ENCODE data around the gene C4BPA.

The C4BPA gene

DNA sequence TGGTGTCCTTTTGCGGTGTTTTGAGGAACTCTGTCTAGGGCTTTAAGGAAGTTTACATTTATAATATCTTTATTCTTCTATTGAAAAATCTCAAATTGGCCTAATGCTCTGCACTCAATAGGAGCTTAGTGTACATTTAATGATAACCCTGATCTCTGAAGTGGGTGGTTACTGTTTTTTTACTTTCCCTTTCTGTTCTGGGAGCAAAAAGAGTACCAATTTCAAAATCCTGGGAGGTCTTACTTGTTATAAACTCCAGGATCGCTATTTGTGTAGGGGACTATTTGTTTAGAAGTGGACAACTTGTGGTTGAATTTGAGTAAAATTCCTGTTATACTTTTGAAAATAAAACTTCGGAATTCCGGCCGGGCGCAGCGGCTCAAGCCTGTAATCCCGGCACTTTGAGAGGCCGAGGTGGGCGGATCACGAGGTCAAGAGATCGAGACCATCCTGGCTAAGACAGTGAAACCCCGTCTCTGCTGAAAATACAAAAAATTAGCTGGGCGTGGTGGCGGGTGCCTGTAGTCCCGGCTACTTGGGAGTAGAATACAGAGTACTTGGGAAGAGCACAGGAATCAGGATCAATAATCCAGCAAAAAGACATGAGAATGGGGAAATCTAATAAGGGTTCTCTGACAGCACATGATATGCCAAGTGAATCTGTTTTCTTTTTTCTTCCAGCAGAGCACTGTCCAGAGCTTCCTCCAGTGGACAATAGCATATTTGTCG, 14.2 kb upstream of the C4BPA start (continued):
- no peak for TF ChIP-seq ZNF621 (tag by site-specific recombination; IDR thresholded peaks at IDR 0.05)
- no peak for TF ChIP-seq ZNF341 (tag by site-specific recombination; IDR thresholded peaks at IDR 0.05; ENCODE audit: low read depth)

DNA sequence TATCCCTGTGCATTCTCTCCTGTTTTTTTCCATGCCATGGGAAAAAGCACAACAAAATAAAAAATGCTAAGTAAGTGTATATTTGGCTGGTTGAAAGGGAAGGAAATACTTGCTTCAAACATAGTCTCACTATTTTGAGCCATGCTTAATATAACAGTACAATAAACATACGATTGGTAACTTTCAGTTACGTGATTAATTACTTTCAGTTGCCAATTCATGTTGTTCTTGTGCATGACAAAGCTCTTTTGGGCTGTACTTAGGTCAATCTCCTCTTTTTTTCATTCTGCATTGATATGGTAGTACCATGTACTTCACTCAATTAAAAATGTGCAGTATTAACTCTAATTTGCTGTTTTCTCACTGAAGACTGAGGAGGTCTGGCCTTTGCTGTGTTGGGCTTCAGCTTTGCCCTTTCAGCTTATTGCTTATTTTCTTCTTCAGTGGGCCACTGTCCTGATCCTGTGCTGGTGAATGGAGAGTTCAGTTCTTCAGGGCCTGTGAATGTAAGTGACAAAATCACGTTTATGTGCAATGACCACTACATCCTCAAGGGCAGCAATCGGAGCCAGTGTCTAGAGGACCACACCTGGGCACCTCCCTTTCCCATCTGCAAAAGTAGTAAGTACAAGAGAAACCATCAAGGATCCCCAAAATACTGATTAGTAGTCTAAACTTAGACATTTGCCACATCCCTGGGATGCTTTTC, 12.7 kb upstream of the C4BPA start:
- H3K4me3 ChIP-seq (ENCODE audit: low read depth, low read length): no peak overlapping the region
- POLR2A ChIA-PET: no interaction called here
- no peaks in the 10 kb centered on the region for H3K4me1 ChIP-seq (ENCODE audit: control insufficient read depth, insufficient read depth, low read length)
- H3K27ac ChIP-seq (ENCODE audit: extremely low read depth, low read depth, low read length): no peak overlapping the region
- H3K9me3 ChIP-seq (ENCODE audit: control insufficient read depth, insufficient read depth, low read depth, low read length): no peaks in the 10 kb centered on the region
- TF ChIP-seq ZNF324 (tag by site-specific recombination; IDR thresholded peaks at IDR 0.05): no peak
- no peak for TF ChIP-seq ZBTB6 (tag by site-specific recombination; IDR thresholded peaks at IDR 0.05)
- no peak for TF ChIP-seq ZNF707 (tag by site-specific recombination; IDR thresholded peaks at IDR 0.05)
- TF ChIP-seq ZNF341 (tag by site-specific recombination; IDR thresholded peaks at IDR 0.05; ENCODE audit: low read depth): no peak
- TF ChIP-seq ZNF140 (tag by site-specific recombination; IDR thresholded peaks at IDR 0.05): no peak
- TF ChIP-seq, protein P1, sequence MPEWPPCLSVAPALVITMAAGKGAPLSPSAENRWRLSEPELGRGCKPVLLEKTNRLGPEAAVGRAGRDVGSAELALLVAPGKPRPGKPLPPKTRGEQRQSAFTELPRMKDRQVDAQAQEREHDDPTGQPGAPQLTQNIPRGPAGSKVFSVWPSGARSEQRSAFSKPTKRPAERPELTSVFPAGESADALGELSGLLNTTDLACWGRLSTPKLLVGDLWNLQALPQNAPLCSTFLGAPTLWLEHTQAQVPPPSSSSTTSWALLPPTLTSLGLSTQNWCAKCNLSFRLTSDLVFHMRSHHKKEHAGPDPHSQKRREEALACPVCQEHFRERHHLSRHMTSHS (tag by site-specific recombination; IDR thresholded peaks at IDR 0.05): no peak
- TF ChIP-seq, protein P2, sequence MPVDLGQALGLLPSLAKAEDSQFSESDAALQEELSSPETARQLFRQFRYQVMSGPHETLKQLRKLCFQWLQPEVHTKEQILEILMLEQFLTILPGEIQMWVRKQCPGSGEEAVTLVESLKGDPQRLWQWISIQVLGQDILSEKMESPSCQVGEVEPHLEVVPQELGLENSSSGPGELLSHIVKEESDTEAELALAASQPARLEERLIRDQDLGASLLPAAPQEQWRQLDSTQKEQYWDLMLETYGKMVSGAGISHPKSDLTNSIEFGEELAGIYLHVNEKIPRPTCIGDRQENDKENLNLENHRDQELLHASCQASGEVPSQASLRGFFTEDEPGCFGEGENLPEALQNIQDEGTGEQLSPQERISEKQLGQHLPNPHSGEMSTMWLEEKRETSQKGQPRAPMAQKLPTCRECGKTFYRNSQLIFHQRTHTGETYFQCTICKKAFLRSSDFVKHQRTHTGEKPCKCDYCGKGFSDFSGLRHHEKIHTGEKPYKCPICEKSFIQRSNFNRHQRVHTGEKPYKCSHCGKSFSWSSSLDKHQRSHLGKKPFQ (tag by site-specific recombination; IDR thresholded peaks at IDR 0.05): no peak
- no peak for TF ChIP-seq RBAK (tag by site-specific recombination; IDR thresholded peaks at IDR 0.05)
- no peak for TF ChIP-seq ZEB2 (tag by site-specific recombination; IDR thresholded peaks at IDR 0.05)
- TF ChIP-seq ZNF16 (tag by site-specific recombination; IDR thresholded peaks at IDR 0.05; ENCODE audit: low read depth): no peak
- TF ChIP-seq ZSCAN23 (tag by site-specific recombination; IDR thresholded peaks at IDR 0.05): no peak
- CTCF ChIA-PET: interaction anchor here (0.6 to 0.8 kb wide), 2 partner anchors 427 to 438 kb away, joined by 3 read pairs; no protein-coding TSS in a partner anchor
- H3K36me3 ChIP-seq (ENCODE audit: control insufficient read depth in 2 of 2, insufficient read depth in 1 of 2, low read length in 2 of 2): no peaks in the 10 kb centered on the region

DNA sequence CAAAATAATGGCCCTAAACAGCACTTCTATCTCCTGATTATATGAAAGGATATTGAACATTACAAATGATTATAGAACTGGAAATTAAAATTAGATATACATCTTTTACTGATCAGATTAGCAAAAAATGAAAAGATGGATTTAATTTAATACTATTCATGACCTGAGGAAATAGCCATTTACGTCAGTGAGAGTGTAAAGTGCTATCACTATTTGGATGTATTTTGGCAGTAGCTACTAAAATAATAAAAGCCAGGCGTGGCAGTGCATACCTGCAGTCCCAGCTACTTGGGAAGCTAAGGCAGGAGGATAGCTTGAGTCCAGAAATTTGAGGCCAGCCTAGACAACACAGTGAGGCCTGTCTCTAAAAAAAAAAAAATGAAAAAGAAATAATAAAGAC, 10.1 kb upstream of the C4BPA start:
- CTCF ChIA-PET: interaction anchor here (0.7 to 1.5 kb wide), 2 partner anchors 11 to 347 kb away, joined by 3 to 8 read pairs; no protein-coding TSS in a partner anchor
- no peak for TF ChIP-seq KLF8 (tag by site-specific recombination; IDR thresholded peaks at IDR 0.05)

DNA sequence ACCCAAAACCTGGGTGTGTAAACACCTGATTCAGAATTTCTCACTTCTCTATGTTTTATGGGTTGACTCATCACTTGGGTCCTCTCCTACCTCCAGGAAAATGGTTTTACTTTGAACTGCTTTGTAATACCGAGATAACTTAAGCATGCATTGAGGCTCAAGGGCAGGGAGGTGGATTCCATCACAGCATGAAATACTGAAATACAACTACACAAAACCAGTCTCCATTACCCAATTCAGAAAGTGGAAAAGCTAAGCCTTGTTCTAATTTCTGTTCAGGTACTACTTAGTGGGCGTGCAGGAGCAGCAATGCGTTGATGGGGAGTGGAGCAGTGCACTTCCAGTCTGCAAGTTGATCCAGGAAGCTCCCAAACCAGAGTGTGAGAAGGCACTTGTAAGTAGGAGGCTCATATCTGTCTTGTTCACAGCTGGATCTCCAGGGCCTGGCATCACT, 6.1 kb upstream of the C4BPA start:
- H3K9me3 ChIP-seq (ENCODE audit: control insufficient read depth, insufficient read depth, low read depth, low read length): no peaks in the 10 kb centered on the region
- H3K4me1 ChIP-seq (ENCODE audit: control insufficient read depth, insufficient read depth, low read length): no peaks in the 10 kb centered on the region
- ChIA-PET POLR2A (no interaction called here), CTCF (interaction anchor here (0.7 kb wide), 1 partner anchor 311 kb away, joined by 5 read pairs; no protein-coding TSS in a partner anchor)
- no peak overlapping the region for H3K4me3 ChIP-seq (ENCODE audit: low read depth, low read length)
- no peak overlapping the region for H3K27ac ChIP-seq (ENCODE audit: extremely low read depth, low read depth, low read length)
- no peaks in the 10 kb centered on the region for H3K36me3 ChIP-seq (ENCODE audit: control insufficient read depth in 2 of 2, insufficient read depth in 1 of 2, low read length in 2 of 2)
- TF ChIP-seq, protein P3, sequence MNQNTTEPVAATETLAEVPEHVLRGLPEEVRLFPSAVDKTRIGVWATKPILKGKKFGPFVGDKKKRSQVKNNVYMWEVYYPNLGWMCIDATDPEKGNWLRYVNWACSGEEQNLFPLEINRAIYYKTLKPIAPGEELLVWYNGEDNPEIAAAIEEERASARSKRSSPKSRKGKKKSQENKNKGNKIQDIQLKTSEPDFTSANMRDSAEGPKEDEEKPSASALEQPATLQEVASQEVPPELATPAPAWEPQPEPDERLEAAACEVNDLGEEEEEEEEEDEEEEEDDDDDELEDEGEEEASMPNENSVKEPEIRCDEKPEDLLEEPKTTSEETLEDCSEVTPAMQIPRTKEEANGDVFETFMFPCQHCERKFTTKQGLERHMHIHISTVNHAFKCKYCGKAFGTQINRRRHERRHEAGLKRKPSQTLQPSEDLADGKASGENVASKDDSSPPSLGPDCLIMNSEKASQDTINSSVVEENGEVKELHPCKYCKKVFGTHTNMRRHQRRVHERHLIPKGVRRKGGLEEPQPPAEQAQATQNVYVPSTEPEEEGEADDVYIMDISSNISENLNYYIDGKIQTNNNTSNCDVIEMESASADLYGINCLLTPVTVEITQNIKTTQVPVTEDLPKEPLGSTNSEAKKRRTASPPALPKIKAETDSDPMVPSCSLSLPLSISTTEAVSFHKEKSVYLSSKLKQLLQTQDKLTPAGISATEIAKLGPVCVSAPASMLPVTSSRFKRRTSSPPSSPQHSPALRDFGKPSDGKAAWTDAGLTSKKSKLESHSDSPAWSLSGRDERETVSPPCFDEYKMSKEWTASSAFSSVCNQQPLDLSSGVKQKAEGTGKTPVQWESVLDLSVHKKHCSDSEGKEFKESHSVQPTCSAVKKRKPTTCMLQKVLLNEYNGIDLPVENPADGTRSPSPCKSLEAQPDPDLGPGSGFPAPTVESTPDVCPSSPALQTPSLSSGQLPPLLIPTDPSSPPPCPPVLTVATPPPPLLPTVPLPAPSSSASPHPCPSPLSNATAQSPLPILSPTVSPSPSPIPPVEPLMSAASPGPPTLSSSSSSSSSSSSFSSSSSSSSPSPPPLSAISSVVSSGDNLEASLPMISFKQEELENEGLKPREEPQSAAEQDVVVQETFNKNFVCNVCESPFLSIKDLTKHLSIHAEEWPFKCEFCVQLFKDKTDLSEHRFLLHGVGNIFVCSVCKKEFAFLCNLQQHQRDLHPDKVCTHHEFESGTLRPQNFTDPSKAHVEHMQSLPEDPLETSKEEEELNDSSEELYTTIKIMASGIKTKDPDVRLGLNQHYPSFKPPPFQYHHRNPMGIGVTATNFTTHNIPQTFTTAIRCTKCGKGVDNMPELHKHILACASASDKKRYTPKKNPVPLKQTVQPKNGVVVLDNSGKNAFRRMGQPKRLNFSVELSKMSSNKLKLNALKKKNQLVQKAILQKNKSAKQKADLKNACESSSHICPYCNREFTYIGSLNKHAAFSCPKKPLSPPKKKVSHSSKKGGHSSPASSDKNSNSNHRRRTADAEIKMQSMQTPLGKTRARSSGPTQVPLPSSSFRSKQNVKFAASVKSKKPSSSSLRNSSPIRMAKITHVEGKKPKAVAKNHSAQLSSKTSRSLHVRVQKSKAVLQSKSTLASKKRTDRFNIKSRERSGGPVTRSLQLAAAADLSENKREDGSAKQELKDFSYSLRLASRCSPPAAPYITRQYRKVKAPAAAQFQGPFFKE (tag by site-specific recombination; IDR thresholded peaks at IDR 0.05; ENCODE audit: borderline replicate concordance): no peak
- TF ChIP-seq ZBTB7A (tag by site-specific recombination; IDR thresholded peaks at IDR 0.05; ENCODE audit: low read depth) (no peak), ZNF501 (tag by site-specific recombination; IDR thresholded peaks at IDR 0.05) (no peak)

More for the DNA sequence above, 10.1 kb upstream of the C4BPA start:
- POLR2A ChIA-PET: no interaction called here
- Histone ChIP-seq H3K36me3 (ENCODE audit: control insufficient read depth in 2 of 2, insufficient read depth in 1 of 2, low read length in 2 of 2) (no peaks in the 10 kb centered on the region), H3K4me1 (ENCODE audit: control insufficient read depth, insufficient read depth, low read length) (no peaks in the 10 kb centered on the region), H3K27ac (ENCODE audit: extremely low read depth, low read depth, low read length) (no peak overlapping the region), H3K9me3 (ENCODE audit: control insufficient read depth, insufficient read depth, low read depth, low read length) (no peaks in the 10 kb centered on the region), H3K4me3 (ENCODE audit: low read depth, low read length) (no peak overlapping the region)

All from HEK293 (cell line).